DOHH2 (cell line): Measurements from ENCODE around the gene USP32.
A peak's percentile ranks its signal among the peaks of the same experiment; 100 is the strongest.

ENCODE experiments used
- CTCF ChIP-seq: fragments of 200-600 bp; sonication (generic); IDR thresholded peaks from one replicate; pipeline ENCODE4 v1.5.1; 2014; ENCODE audit warnings: antibody characterized with exemption, mild to moderate bottlenecking, low read depth, low read length; ENCODE audit not compliant: poor library complexity, severe bottlenecking
- EZH2phosphoT487 ChIP-seq: fragments of 200-600 bp; sonication (generic); IDR thresholded peaks from 2 replicates; pipeline ENCODE4 v1.6.1; 2017; ENCODE audit warnings: borderline replicate concordance, mild to moderate bottlenecking, antibody characterized with exemption, low read length, moderate library complexity, mixed read lengths

GRCh38 chr17:60163108-60163784, 228.7 kb downstream of the USP32 start:
- TF ChIP-seq CTCF (peak; percentile 55), EZH2phosphoT487 (no peak)
